K562 (cell line): ENCODE data around the gene RNASE8. TPM values are rescaled to one million over a fixed set of nuclear protein-coding genes. Genes with fewer than 3 reads are reported as not detected.

Experiments used
- EZH2 ChIP-seq: IDR thresholded peaks from 2 replicates; pipeline ENCODE4 v1.6.1; 2012; ENCODE audit warnings: low read depth, mild to moderate bottlenecking, inconsistent platforms, low read length, borderline replicate concordance
- IFI16 ChIP-seq: fragments of 250-450 bp; sonication (Bioruptor Pico); IDR thresholded peaks from 2 replicates; pipeline ENCODE4 v2.1.2; 2022; ENCODE audit warnings: mild to moderate bottlenecking, inconsistent platforms
- PHB2 ChIP-seq: fragments of 450-650 bp; IDR thresholded peaks from 2 replicates; pipeline ENCODE4 v1.6.1; 2017; ENCODE audit warnings: low read depth
- ZSCAN32 ChIP-seq: fragments of 450-650 bp; formaldehyde crosslinking; IDR thresholded peaks from 2 replicates; pipeline ENCODE4 v1.4.0; 2020; ENCODE audit warnings: mild to moderate bottlenecking, moderate library complexity
- polyA plus RNA-seq, 8 experiments: library from polyadenylated mRNA; depleted of rRNA in 4 of 8; stranded (reverse) in 5 of 8; unstranded in 3 of 8; fragments of >200 nt; fragmentation: Nextera tagmentation in 2 of 8; fragmentation: Illumina TruSeq in 1 of 8; extraction: Ambion mirVana in 2 of 8; extraction: Trizol in 1 of 8; gene quantifications; 2 replicates each; pipeline versions ENCODE4 v1.2.1 to v1.2.3, GENCODE V29; 2011 to 2014; ENCODE audit warnings: inconsistent platforms in 1 of 8, missing spikeins in 1 of 8
- total RNA-seq, 7 experiments: library from RNA; depleted of rRNA in 6 of 7; stranded (reverse); fragments of >200 nt in 6 of 7; fragmentation: Illumina TruSeq in 2 of 7; extraction: Trizol in 2 of 7; gene quantifications; 2 replicates each; pipeline versions ENCODE4 v1.2.1 to v1.2.3, GENCODE V29; 2011 to 2021; ENCODE audit warnings: low replicate concordance in 1 of 7
- TF ChIP-seq, protein P1 (sequence below): fragments of 450-650 bp; conservative IDR thresholded peaks from 2 replicates; pipeline ENCODE4 v1.6.1; 2016; ENCODE audit warnings: missing genetic modification characterization, low read depth, mild to moderate bottlenecking, missing compliant biosample characterization, moderate library complexity
- TF ChIP-seq, protein P2 (sequence below), 2 experiments: fragments of 250-450 bp in 1 of 2; fragments of 450-650 bp in 1 of 2; sonication (Bioruptor Pico) in 1 of 2; IDR thresholded peaks; 2 replicates each; pipeline versions ENCODE4 v1.6.1 to v1.8.0; 2016 to 2021; ENCODE audit warnings: mild to moderate bottlenecking in 2 of 2, moderate library complexity in 2 of 2, missing compliant biosample characterization in 1 of 2, missing genetic modification characterization in 1 of 2
- TF ChIP-seq, protein P3 (sequence below): sonication (generic); IDR thresholded peaks from 2 replicates; pipeline ENCODE4 v1.6.1; 2016
- TF ChIP-seq, protein P4 (sequence below): fragments of 450-650 bp; IDR thresholded peaks from 2 replicates; pipeline ENCODE4 v1.6.1; 2016; ENCODE audit warnings: mild to moderate bottlenecking, moderate library complexity
- TF ChIP-seq, protein P5 (sequence below): fragments of 200-400 bp; formaldehyde crosslinking; IDR thresholded peaks from 2 replicates; pipeline ENCODE4 v1.6.1; 2017; ENCODE audit warnings: mild to moderate bottlenecking, low read depth, low read length, moderate library complexity

RNASE8 gene
- total and polyA plus RNA-seq, 9 of the 15 experiments (the other 6 are each of a cell fraction or from before 2014, with no cell fraction given), result not detected

DNA sequence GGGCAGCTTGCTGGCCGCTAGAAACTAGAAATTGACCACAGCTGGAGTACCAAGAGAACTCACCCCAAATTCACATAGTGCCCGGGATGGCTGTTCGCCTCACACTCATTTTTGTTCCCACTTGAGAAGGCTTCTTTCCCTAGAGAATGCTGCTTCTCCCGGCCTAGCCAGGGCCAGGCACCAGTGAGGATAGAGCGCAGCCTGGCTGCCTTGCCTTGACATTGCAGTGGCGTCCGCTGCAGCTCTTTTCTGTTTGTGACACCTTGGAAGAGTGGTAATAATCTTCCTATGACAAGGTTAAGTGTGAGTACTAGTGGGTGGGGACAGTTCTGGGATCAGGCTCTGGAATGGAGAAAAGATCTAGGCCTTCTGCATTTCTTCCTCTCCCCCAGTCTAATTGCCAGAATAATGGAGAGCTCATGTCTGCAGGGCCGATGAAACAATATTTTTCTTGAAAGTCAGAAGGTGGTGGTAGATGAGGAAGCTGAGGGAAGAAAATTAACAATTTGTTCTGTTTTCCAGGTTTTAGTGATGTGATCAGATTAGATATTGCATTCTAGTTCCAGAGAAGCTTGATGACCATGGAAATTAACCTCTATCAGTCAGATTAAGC is 46.9 kb downstream of the RNASE8 start (continued):
- TF ChIP-seq, protein P1, sequence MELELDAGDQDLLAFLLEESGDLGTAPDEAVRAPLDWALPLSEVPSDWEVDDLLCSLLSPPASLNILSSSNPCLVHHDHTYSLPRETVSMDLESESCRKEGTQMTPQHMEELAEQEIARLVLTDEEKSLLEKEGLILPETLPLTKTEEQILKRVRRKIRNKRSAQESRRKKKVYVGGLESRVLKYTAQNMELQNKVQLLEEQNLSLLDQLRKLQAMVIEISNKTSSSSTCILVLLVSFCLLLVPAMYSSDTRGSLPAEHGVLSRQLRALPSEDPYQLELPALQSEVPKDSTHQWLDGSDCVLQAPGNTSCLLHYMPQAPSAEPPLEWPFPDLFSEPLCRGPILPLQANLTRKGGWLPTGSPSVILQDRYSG (tag), result no peak; the same call in 1 of the 2 replicates
- TF ChIP-seq, protein P2, sequence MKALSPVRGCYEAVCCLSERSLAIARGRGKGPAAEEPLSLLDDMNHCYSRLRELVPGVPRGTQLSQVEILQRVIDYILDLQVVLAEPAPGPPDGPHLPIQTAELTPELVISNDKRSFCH (CRISPR knock-in tag; IDR thresholded peaks at IDR 0.05), result no peak
- TF ChIP-seq, protein P2 (tag; IDR thresholded peaks at IDR 0.05), result peak; percentile 85
- no peak for TF ChIP-seq EZH2
- no peak for TF ChIP-seq ZSCAN32
- no peak for TF ChIP-seq PHB2
- TF ChIP-seq, protein P3, sequence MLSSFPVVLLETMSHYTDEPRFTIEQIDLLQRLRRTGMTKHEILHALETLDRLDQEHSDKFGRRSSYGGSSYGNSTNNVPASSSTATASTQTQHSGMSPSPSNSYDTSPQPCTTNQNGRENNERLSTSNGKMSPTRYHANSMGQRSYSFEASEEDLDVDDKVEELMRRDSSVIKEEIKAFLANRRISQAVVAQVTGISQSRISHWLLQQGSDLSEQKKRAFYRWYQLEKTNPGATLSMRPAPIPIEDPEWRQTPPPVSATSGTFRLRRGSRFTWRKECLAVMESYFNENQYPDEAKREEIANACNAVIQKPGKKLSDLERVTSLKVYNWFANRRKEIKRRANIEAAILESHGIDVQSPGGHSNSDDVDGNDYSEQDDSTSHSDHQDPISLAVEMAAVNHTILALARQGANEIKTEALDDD, result no peak
- TF ChIP-seq IFI16, result no peak
- TF ChIP-seq, protein P4, sequence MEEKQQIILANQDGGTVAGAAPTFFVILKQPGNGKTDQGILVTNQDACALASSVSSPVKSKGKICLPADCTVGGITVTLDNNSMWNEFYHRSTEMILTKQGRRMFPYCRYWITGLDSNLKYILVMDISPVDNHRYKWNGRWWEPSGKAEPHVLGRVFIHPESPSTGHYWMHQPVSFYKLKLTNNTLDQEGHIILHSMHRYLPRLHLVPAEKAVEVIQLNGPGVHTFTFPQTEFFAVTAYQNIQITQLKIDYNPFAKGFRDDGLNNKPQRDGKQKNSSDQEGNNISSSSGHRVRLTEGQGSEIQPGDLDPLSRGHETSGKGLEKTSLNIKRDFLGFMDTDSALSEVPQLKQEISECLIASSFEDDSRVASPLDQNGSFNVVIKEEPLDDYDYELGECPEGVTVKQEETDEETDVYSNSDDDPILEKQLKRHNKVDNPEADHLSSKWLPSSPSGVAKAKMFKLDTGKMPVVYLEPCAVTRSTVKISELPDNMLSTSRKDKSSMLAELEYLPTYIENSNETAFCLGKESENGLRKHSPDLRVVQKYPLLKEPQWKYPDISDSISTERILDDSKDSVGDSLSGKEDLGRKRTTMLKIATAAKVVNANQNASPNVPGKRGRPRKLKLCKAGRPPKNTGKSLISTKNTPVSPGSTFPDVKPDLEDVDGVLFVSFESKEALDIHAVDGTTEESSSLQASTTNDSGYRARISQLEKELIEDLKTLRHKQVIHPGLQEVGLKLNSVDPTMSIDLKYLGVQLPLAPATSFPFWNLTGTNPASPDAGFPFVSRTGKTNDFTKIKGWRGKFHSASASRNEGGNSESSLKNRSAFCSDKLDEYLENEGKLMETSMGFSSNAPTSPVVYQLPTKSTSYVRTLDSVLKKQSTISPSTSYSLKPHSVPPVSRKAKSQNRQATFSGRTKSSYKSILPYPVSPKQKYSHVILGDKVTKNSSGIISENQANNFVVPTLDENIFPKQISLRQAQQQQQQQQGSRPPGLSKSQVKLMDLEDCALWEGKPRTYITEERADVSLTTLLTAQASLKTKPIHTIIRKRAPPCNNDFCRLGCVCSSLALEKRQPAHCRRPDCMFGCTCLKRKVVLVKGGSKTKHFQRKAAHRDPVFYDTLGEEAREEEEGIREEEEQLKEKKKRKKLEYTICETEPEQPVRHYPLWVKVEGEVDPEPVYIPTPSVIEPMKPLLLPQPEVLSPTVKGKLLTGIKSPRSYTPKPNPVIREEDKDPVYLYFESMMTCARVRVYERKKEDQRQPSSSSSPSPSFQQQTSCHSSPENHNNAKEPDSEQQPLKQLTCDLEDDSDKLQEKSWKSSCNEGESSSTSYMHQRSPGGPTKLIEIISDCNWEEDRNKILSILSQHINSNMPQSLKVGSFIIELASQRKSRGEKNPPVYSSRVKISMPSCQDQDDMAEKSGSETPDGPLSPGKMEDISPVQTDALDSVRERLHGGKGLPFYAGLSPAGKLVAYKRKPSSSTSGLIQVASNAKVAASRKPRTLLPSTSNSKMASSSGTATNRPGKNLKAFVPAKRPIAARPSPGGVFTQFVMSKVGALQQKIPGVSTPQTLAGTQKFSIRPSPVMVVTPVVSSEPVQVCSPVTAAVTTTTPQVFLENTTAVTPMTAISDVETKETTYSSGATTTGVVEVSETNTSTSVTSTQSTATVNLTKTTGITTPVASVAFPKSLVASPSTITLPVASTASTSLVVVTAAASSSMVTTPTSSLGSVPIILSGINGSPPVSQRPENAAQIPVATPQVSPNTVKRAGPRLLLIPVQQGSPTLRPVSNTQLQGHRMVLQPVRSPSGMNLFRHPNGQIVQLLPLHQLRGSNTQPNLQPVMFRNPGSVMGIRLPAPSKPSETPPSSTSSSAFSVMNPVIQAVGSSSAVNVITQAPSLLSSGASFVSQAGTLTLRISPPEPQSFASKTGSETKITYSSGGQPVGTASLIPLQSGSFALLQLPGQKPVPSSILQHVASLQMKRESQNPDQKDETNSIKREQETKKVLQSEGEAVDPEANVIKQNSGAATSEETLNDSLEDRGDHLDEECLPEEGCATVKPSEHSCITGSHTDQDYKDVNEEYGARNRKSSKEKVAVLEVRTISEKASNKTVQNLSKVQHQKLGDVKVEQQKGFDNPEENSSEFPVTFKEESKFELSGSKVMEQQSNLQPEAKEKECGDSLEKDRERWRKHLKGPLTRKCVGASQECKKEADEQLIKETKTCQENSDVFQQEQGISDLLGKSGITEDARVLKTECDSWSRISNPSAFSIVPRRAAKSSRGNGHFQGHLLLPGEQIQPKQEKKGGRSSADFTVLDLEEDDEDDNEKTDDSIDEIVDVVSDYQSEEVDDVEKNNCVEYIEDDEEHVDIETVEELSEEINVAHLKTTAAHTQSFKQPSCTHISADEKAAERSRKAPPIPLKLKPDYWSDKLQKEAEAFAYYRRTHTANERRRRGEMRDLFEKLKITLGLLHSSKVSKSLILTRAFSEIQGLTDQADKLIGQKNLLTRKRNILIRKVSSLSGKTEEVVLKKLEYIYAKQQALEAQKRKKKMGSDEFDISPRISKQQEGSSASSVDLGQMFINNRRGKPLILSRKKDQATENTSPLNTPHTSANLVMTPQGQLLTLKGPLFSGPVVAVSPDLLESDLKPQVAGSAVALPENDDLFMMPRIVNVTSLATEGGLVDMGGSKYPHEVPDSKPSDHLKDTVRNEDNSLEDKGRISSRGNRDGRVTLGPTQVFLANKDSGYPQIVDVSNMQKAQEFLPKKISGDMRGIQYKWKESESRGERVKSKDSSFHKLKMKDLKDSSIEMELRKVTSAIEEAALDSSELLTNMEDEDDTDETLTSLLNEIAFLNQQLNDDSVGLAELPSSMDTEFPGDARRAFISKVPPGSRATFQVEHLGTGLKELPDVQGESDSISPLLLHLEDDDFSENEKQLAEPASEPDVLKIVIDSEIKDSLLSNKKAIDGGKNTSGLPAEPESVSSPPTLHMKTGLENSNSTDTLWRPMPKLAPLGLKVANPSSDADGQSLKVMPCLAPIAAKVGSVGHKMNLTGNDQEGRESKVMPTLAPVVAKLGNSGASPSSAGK, result no peak
- TF ChIP-seq, protein P5, sequence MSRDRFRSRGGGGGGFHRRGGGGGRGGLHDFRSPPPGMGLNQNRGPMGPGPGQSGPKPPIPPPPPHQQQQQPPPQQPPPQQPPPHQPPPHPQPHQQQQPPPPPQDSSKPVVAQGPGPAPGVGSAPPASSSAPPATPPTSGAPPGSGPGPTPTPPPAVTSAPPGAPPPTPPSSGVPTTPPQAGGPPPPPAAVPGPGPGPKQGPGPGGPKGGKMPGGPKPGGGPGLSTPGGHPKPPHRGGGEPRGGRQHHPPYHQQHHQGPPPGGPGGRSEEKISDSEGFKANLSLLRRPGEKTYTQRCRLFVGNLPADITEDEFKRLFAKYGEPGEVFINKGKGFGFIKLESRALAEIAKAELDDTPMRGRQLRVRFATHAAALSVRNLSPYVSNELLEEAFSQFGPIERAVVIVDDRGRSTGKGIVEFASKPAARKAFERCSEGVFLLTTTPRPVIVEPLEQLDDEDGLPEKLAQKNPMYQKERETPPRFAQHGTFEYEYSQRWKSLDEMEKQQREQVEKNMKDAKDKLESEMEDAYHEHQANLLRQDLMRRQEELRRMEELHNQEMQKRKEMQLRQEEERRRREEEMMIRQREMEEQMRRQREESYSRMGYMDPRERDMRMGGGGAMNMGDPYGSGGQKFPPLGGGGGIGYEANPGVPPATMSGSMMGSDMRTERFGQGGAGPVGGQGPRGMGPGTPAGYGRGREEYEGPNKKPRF, result no peak
